Limb (tissue), 2 donors: ENCODE results near the gene SHROOM3.
"Not testable (repeated sequence)": the region's sequence is repeated elsewhere in the genome, so short reads cannot be mapped to it uniquely, and the experiment has no call there.

ENCODE experiments used
- DNase-seq, 2 donors: peaks; one replicate each; pipeline ENCODE4 v3.0.0-alpha.2; 2016; ENCODE audit errors: extremely low spot score in 2 of 2

Gene SHROOM3

GRCh38 chr4:76434901-76435527 is at the start of gene SHROOM3:
Gene SHROOM3 (plus strand): TSS chr4:76435229. CDS start chr4:76436053, 824 bp downstream.
- peak in 1 of 2 donors; percentile 20 for DNase-seq

- no peak for DNase-seq
Observed at GRCh38 chr4:76385974-76386373, 49.1 kb upstream of the SHROOM3 start.

- no peak for DNase-seq
Observed at GRCh38 chr4:76386566-76387305, 48.3 kb upstream of the SHROOM3 start.

GRCh38 chr4:76388160-76388908 is 46.7 kb upstream of the SHROOM3 start:
- no peak for DNase-seq

GRCh38 chr4:76401654-76402053 is 33.4 kb upstream of the SHROOM3 start:
- DNase-seq: no peak

GRCh38 chr4:76406081-76406480 is 28.9 kb upstream of the SHROOM3 start:
- no peak for DNase-seq

GRCh38 chr4:76407440-76408119 is 27.4 kb upstream of the SHROOM3 start:
- no peak for DNase-seq

GRCh38 chr4:76410636-76411035 is 24.4 kb upstream of the SHROOM3 start:
- no peak for DNase-seq

- DNase-seq: peak in 1 of 2 donors; percentile 36
Observed at GRCh38 chr4:76420188-76420761, 14.8 kb upstream of the SHROOM3 start.

GRCh38 chr4:76420762-76421581 is 14.1 kb upstream of the SHROOM3 start, which contains the start of gene CCDC158:
Gene CCDC158 (minus strand): TSS chr4:76421141. CDS start chr4:76403207, 17,934 bp downstream.
- peak in 1 of 2 donors; percentile 71 for DNase-seq

- DNase-seq: not testable (repeated sequence)
Observed at GRCh38 chr4:76423159-76423558, 11.9 kb upstream of the SHROOM3 start.

GRCh38 chr4:76426272-76426671 is 8.8 kb upstream of the SHROOM3 start:
- DNase-seq: no peak

GRCh38 chr4:76429636-76430035 is 5.4 kb upstream of the SHROOM3 start:
- no peak for DNase-seq

- DNase-seq: peak in 1 of 2 donors; percentile 77
Observed at GRCh38 chr4:76430519-76431388, 4.3 kb upstream of the SHROOM3 start.

- peak in 1 of 2 donors; percentile 34 for DNase-seq
Observed at GRCh38 chr4:76435528-76436319, 695 bp downstream of the SHROOM3 start.

GRCh38 chr4:76439491-76439890 is 4.5 kb downstream of the SHROOM3 start:
- DNase-seq: no peak

GRCh38 chr4:76441881-76442280 is 6.9 kb downstream of the SHROOM3 start:
- no peak for DNase-seq

GRCh38 chr4:76442807-76443206 is 7.8 kb downstream of the SHROOM3 start:
- DNase-seq: no peak
